HCT116 (cell line): ENCODE data around the gene GARIN1A. TPM values are rescaled to one million over a fixed set of nuclear protein-coding genes. Genes with fewer than 3 reads are reported as not detected.

Experiments used
- ATAC-seq: fragments of 200-7000 bp; cut with Tn5 transposase; 2 replicates; pipeline ENCODE4 v1.9.1; 2020; ENCODE audit warnings: mild to moderate bottlenecking, moderate library complexity
- BruUV-seq: library from RNA; stranded (reverse); fragments of 400-500 nt; replicated peaks from 2 replicates; lab custom pipeline; 2021; lab: Mats Ljungman, UMichigan
- CTCF ChIA-PET: fragments of 300-600 bp; sonication (Branson Sonifier 250); formaldehyde crosslinking; loops from one replicate; lab custom pipeline; 2021; ENCODE audit warnings: antibody characterized with exemption; lab: Charles Lee
- POLR2A ChIA-PET: fragments of 300-600, 350-600 bp; sonication (Branson Sonifier 250); formaldehyde crosslinking; loops from one replicate; lab custom pipeline; 2021; ENCODE audit warnings: antibody characterized with exemption; lab: Charles Lee
- RAD21 ChIA-PET, 2 experiments: fragments of 300-600 bp; sonication (Branson Sonifier 250); formaldehyde crosslinking; loops; one replicate each; lab custom pipeline; 2023; ENCODE audit warnings: low total read pairs in 2 of 2; ENCODE audit not compliant: uncharacterized antibody in 2 of 2, unreplicated experiment in 2 of 2, low non-redundant PET in 1 of 2; lab: Charles Lee
- DNase-seq: peaks from one replicate; pipeline ENCODE4 v3.0.0-alpha.2; 2010; ENCODE audit warnings: low read depth, low spot score
- H2AFZ ChIP-seq: fragments of 200-600 bp; shearing (Covaris generic), sonication (generic); 2 replicates; pipeline ENCODE4 v1.6.1; 2017; ENCODE audit warnings: low read depth, mixed run types, mixed read lengths, antibody characterized with exemption, low read length; ENCODE audit not compliant: poor library complexity, severe bottlenecking
- H3K27ac ChIP-seq: 2 replicates; pipeline ENCODE4 v1.5.1; 2012; ENCODE audit warnings: low read depth, low read length
- H3K27me3 ChIP-seq: fragments of 200-600 bp; sonication (generic); 2 replicates; pipeline ENCODE4 v1.6.1; 2016; ENCODE audit warnings: mixed run types, low read length, mixed read lengths; ENCODE audit not compliant: insufficient read depth
- H3K36me3 ChIP-seq, 2 experiments: fragments of 200-500 bp in 1 of 2; fragments of 200-600 bp in 1 of 2; sonication (Bioruptor generic) in 1 of 2; sonication (generic) in 1 of 2; 2 replicates each; pipeline versions ENCODE4 v1.5.1 to v1.6.1; 2014 to 2016; ENCODE audit warnings: low read length in 2 of 2, inconsistent platforms in 1 of 2, mixed read lengths in 1 of 2, mixed run types in 1 of 2; ENCODE audit not compliant: insufficient read depth in 2 of 2, control insufficient read depth in 1 of 2
- H3K4me1 ChIP-seq, 2 experiments: fragments of 200-600 bp in 1 of 2; sonication (generic) in 1 of 2; 2 replicates each; pipeline versions ENCODE4 v1.5.1 to v1.6.1; 2012 to 2017; ENCODE audit warnings: low read length in 2 of 2, inconsistent platforms in 1 of 2, mild to moderate bottlenecking in 1 of 2, mixed read lengths in 1 of 2, mixed run types in 1 of 2, moderate library complexity in 1 of 2; ENCODE audit not compliant: insufficient read depth in 2 of 2, control insufficient read depth in 1 of 2
- H3K4me2 ChIP-seq: fragments of 200-600 bp; sonication (generic); 2 replicates; pipeline ENCODE4 v1.6.1; 2017; ENCODE audit warnings: mixed run types, low read length, mixed read lengths
- H3K4me3 ChIP-seq, 2 experiments: fragments of 200-600 bp in 1 of 2; sonication (generic) in 1 of 2; replicated peaks in 1 of 2; 2 replicates each; pipeline ENCODE4 v1.5.1; 2011 to 2016; ENCODE audit warnings: low read length in 2 of 2, control low read depth in 1 of 2, low read depth in 1 of 2, mild to moderate bottlenecking in 1 of 2, mixed read lengths in 1 of 2, mixed run types in 1 of 2
- H3K79me2 ChIP-seq: fragments of 200-600 bp; sonication (generic); 2 replicates; pipeline ENCODE4 v1.6.1; 2017; ENCODE audit warnings: mild to moderate bottlenecking, mixed run types, low read length, moderate library complexity, mixed read lengths; ENCODE audit not compliant: insufficient read depth
- H3K9ac ChIP-seq: fragments of 200-600 bp; sonication (generic); 2 replicates; pipeline ENCODE4 v1.6.1; 2016; ENCODE audit warnings: low read length, mixed read lengths
- H3K9me2 ChIP-seq: fragments of 200-600 bp; sonication (generic), shearing (Covaris generic); 2 replicates; pipeline ENCODE4 v1.6.1; 2017; ENCODE audit warnings: mixed run types, mild to moderate bottlenecking, moderate library complexity; ENCODE audit not compliant: insufficient read depth
- H3K9me3 ChIP-seq, 2 experiments: fragments of 200-500 bp in 1 of 2; fragments of 200-600 bp in 1 of 2; sonication (Bioruptor generic) in 1 of 2; sonication (generic) in 1 of 2; 2 replicates each; pipeline ENCODE4 v1.6.1; 2014 to 2017; ENCODE audit warnings: low read length in 2 of 2, mixed read lengths in 2 of 2, inconsistent platforms in 1 of 2, low read depth in 1 of 2, mild to moderate bottlenecking in 1 of 2, mixed run types in 1 of 2, moderate library complexity in 1 of 2; ENCODE audit not compliant: control insufficient read depth in 1 of 2, insufficient read depth in 1 of 2
- H4K20me1 ChIP-seq: fragments of 200-600 bp; sonication (generic), shearing (Covaris generic); 2 replicates; pipeline ENCODE4 v1.6.1; 2017; ENCODE audit warnings: mixed run types, mild to moderate bottlenecking, moderate library complexity; ENCODE audit not compliant: insufficient read depth
- ATF3 ChIP-seq: IDR thresholded peaks from 2 replicates; pipeline ENCODE4 v1.6.1; 2012
- CBX3 ChIP-seq: IDR thresholded peaks from 2 replicates; pipeline ENCODE4 v1.6.1; 2012; ENCODE audit warnings: low read depth
- CEBPB ChIP-seq: IDR thresholded peaks from 2 replicates; pipeline ENCODE4 v1.6.1; 2012; ENCODE audit warnings: low read depth
- CTCF ChIP-seq, 3 experiments: fragments of 200-600 bp in 1 of 3; sonication (generic) in 1 of 3; IDR thresholded peaks in 2 of 3; conservative IDR thresholded peaks in 1 of 3; 2 replicates each; pipeline ENCODE4 v1.5.1; 2012 to 2017; ENCODE audit warnings: low read depth in 2 of 3, low read length in 2 of 3, antibody characterized with exemption in 1 of 3, borderline replicate concordance in 1 of 3, control low read depth in 1 of 3, mild to moderate bottlenecking in 1 of 3, mixed read lengths in 1 of 3, mixed run types in 1 of 3, moderate library complexity in 1 of 3; ENCODE audit not compliant: insufficient read depth in 1 of 3
- EGR1 ChIP-seq: IDR thresholded peaks from 2 replicates; pipeline ENCODE4 v1.6.1; 2012; ENCODE audit warnings: low read depth
- EZH2phosphoT487 ChIP-seq: fragments of 200-600 bp; IDR thresholded peaks from 2 replicates; pipeline ENCODE4 v1.6.1; 2018; ENCODE audit warnings: antibody characterized with exemption, borderline replicate concordance
- FOSL1 ChIP-seq: IDR thresholded peaks from 2 replicates; pipeline ENCODE4 v1.6.1; 2012; ENCODE audit warnings: low read depth
- MAX ChIP-seq: IDR thresholded peaks from 2 replicates; pipeline ENCODE4 v1.6.1; 2012
- POLR2A ChIP-seq: IDR thresholded peaks from 2 replicates; pipeline ENCODE4 v1.7.0; 2011; ENCODE audit warnings: borderline replicate concordance; ENCODE audit not compliant: insufficient read depth, insufficient read length; ENCODE audit errors: extremely low read depth
- POLR2AphosphoS5 ChIP-seq: IDR thresholded peaks from 2 replicates; pipeline ENCODE4 v1.6.1; 2011; ENCODE audit warnings: mild to moderate bottlenecking, low read depth, low read length, moderate library complexity
- REST ChIP-seq: IDR thresholded peaks from 2 replicates; pipeline ENCODE4 v1.6.1; 2012; ENCODE audit warnings: low read depth
- SIN3A ChIP-seq: IDR thresholded peaks from 2 replicates; pipeline ENCODE4 v1.6.1; 2012; ENCODE audit warnings: low read depth
- SP1 ChIP-seq: IDR thresholded peaks from 2 replicates; pipeline ENCODE4 v1.6.1; 2012; ENCODE audit warnings: low read depth
- SRF ChIP-seq: IDR thresholded peaks from 2 replicates; pipeline ENCODE4 v1.6.1; 2012; ENCODE audit warnings: low read depth
- ZBTB33 ChIP-seq: IDR thresholded peaks from 2 replicates; pipeline ENCODE4 v1.6.1; 2011; ENCODE audit warnings: mild to moderate bottlenecking, low read length, moderate library complexity; ENCODE audit not compliant: insufficient replicate concordance; ENCODE audit errors: extremely low read depth
- ZNF274 ChIP-seq: fragments of 200-500 bp; sonication (Bioruptor generic); IDR thresholded peaks from 2 replicates; pipeline ENCODE4 v1.6.1; 2014; ENCODE audit warnings: mild to moderate bottlenecking, low read depth, low read length, inconsistent platforms
- intact Hi-C: fragments of 100-400 bp; cut with micrococcal nuclease; formaldehyde crosslinking; loops from 2 replicates; pipeline ENCODE4 v1.10.0; 2022
- total RNA-seq: library from RNA; stranded (reverse); gene quantifications from one replicate; pipeline ENCODE4 v1.2.1, GENCODE V29; 2021; ENCODE audit not compliant: unreplicated experiment

The GARIN1A gene
- total RNA-seq, 1 experiment from 2014 or later: 0.49 TPM

GRCh38 chr7:128707752-128708151 is 35.7 kb downstream of the GARIN1A start (continued):
- TF ChIP-seq CTCF (IDR thresholded peaks at IDR 0.05 in 2 of 3, conservative IDR thresholded peaks at IDR 0.05 in 1 of 3; ENCODE audit: borderline replicate concordance in 1 of 3, insufficient read depth in 1 of 3, low read depth in 2 of 3, low read length in 2 of 3): no peak
- no peak for TF ChIP-seq MAX

- no peak for TF ChIP-seq EZH2phosphoT487
- no peak for TF ChIP-seq ZBTB33
- TF ChIP-seq SRF: no peak
- TF ChIP-seq REST: no peak
- no peak for TF ChIP-seq SP1
- no peak for TF ChIP-seq FOSL1
- no peak for TF ChIP-seq SIN3A
- no peak for TF ChIP-seq CBX3
- no peak for TF ChIP-seq POLR2A
- TF ChIP-seq POLR2AphosphoS5: no peak
- TF ChIP-seq ATF3: no peak
- no peak for TF ChIP-seq EGR1
- TF ChIP-seq ZNF274: no peak
- TF ChIP-seq CEBPB: no peak
- TF ChIP-seq, all 23 proteins: peak for 0
- intact Hi-C loops: no loop called here
- no peaks in the 10 kb centered on the region for H3K27me3 ChIP-seq
- H4K20me1 ChIP-seq: no peaks in the 10 kb centered on the region
- H2AFZ ChIP-seq: no peak overlapping the region
- H3K36me3 ChIP-seq: no peaks in the 10 kb centered on the region
- no peak for ATAC-seq
- ChIA-PET CTCF (no interaction called here), RAD21 (no interaction called here), POLR2A (interaction anchor here (1.5 kb wide), 1 partner anchor 31 kb away, joined by 3 read pairs; the partner anchor contains the start of gene CALU)
- H3K27ac ChIP-seq: no peak overlapping the region
- no peak for DNase-seq
- H3K9me2 ChIP-seq: no peaks in the 10 kb centered on the region
- no peaks in the 10 kb centered on the region for H3K79me2 ChIP-seq
- no peak overlapping the region for H3K4me3 ChIP-seq
- no peak overlapping the region for H3K9ac ChIP-seq
- BruUV-seq: no TSS peak
- no peaks in the 10 kb centered on the region for H3K9me3 ChIP-seq
- H3K4me2 ChIP-seq: no peak overlapping the region
- peaks cover 0 to 5% of the 10 kb centered on the region in 2 experiments; a peak in 1 of 4 replicates for H3K4me1 ChIP-seq
Measured at GRCh38 chr7:128708235-128708634, 36.1 kb downstream of the GARIN1A start.
